ENCODE results near the gene KCNG4. TPM values are rescaled to one million over a fixed set of nuclear protein-coding genes. Genes with fewer than 3 reads are reported as not detected.

The KCNG4 gene
- total RNA-seq, 1 donor from 2014 or later, result not detected

Other genes starting within 250 kb of the KCNG4 start
- gene SLC38A8, start 197.2 kb downstream of the KCNG4 start, total RNA-seq, result not detected in 2 replicates
- gene MBTPS1, start 123.1 kb downstream of the KCNG4 start, total RNA-seq, result 127 and 145 TPM in 2 replicates
- gene HSDL1, start 94.8 kb downstream of the KCNG4 start, total RNA-seq, result 25.6 and 30.1 TPM in 2 replicates
- under 0.01 and 0.07 TPM in 2 replicates for gene DNAAF1, start 94.7 kb downstream of the KCNG4 start, total RNA-seq
- gene TAF1C, start 53.0 kb downstream of the KCNG4 start, total RNA-seq, result 13.8 and 21.9 TPM in 2 replicates
- not detected in 2 replicates for gene ADAD2, start 48.9 kb downstream of the KCNG4 start, total RNA-seq
- not detected in 2 replicates for gene WFDC1, start 54.9 kb upstream of the KCNG4 start, total RNA-seq
- not detected in 2 replicates for gene ATP2C2, start 128.5 kb upstream of the KCNG4 start, total RNA-seq